Measurements from ENCODE around the gene TPRX2.

TPRX2 gene

GRCh38 chr19:47886010-47886559, 27.1 kb downstream of the TPRX2 start, which contains the start of gene SULT2A1:
Gene SULT2A1 (minus strand): TSS chr19:47886315. CDS start chr19:47886257, 58 bp downstream.
- no peak for DNase-seq (ENCODE audit: low read depth)
- TF ChIP-seq CTCF (IDR thresholded peaks at IDR 0.05; ENCODE audit: insufficient read depth, low read depth, low read length, missing control alignments) = no peak
- H3K4me3 ChIP-seq (ENCODE audit: low read length) = no peak within 1 kb of the TSS

- no peak overlapping the region for H3K4me3 ChIP-seq (ENCODE audit: low read length)
- no peak for TF ChIP-seq CTCF (IDR thresholded peaks at IDR 0.05; ENCODE audit: insufficient read depth, low read depth, low read length, missing control alignments)
- no peak for DNase-seq (ENCODE audit: low read depth)
Measured at GRCh38 chr19:47890865-47891621, 32.0 kb downstream of the TPRX2 start.

GRCh38 chr19:47891622-47891922, 32.5 kb downstream of the TPRX2 start:
- DNase-seq (ENCODE audit: low read depth) = no peak
- TF ChIP-seq CTCF (IDR thresholded peaks at IDR 0.05; ENCODE audit: insufficient read depth, low read depth, low read length, missing control alignments) = no peak

GRCh38 chr19:47891923-47892666, 33.1 kb downstream of the TPRX2 start:
- no peak for DNase-seq (ENCODE audit: low read depth)
- TF ChIP-seq CTCF (IDR thresholded peaks at IDR 0.05; ENCODE audit: insufficient read depth, low read depth, low read length, missing control alignments) = no peak

More at GRCh38 chr19:47891622-47891922, 32.5 kb downstream of the TPRX2 start:
- H3K4me3 ChIP-seq (ENCODE audit: low read length) = no peak overlapping the region

GRCh38 chr19:47895165-47895782, 36.2 kb downstream of the TPRX2 start:
- no peak overlapping the region for H3K4me3 ChIP-seq (ENCODE audit: low read length)
- no peak for TF ChIP-seq CTCF (IDR thresholded peaks at IDR 0.05; ENCODE audit: insufficient read depth, low read depth, low read length, missing control alignments)
- no peak for DNase-seq (ENCODE audit: low read depth)

More at GRCh38 chr19:47891923-47892666, 33.1 kb downstream of the TPRX2 start:
- no peak overlapping the region for H3K4me3 ChIP-seq (ENCODE audit: low read length)

- no peak for DNase-seq (ENCODE audit: low read depth)
- TF ChIP-seq CTCF (IDR thresholded peaks at IDR 0.05; ENCODE audit: insufficient read depth, low read depth, low read length, missing control alignments) = no peak
- no peak overlapping the region for H3K4me3 ChIP-seq (ENCODE audit: low read length)
Measured at GRCh38 chr19:47896019-47896418, 37.0 kb downstream of the TPRX2 start.
